Measurements from ENCODE around the gene MYEOV.

The MYEOV gene

GRCh38 chr11:69319255-69320106 is 25.5 kb downstream of the MYEOV start:
- DNase-seq = no peak

DNA sequence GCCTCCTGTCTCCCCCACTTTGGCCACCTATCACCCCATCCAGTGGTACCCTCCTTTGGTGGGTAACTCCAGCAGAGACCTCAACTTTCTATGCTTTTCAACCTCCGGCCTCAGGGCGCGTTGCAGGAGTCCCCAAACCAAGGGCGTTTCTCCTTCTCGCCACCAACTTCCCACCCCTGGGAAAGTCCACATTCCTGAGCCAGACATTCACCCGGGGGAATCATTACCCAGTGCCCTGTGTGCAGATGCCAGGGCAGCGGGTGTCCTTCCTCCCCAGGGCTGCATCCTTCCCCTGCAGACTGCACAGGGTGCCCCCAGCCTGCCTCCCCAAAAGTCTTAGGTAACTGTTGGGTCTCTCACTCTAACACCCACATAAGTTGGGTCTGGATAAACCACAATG is 26.4 kb downstream of the MYEOV start:
- no peak for DNase-seq

- DNase-seq = no peak
Observed at GRCh38 chr11:69320756-69321741, 27.1 kb downstream of the MYEOV start.

DNA sequence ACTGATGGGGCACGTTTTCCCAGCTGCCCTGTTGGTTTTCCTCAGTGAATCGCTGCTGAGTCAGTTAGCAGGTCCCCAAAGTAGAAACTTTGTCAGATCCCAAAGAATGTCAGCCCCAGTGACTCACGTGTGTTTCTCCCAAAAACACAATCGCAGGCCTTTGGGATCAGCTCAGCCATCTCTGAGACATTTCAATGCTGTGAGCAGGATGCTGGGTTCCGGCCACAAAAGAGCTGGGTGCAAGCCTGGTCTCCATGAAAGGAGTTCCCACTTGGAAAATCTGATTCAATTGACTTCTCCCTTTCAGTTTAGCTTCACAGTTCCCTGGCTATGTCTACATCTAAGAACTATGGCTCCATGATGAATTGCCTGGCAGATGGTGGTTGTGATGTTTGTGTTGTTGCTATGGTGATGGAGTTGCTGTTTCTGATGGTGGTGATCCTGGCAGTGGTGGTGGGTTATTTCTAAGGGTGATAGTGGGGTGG is 28.0 kb downstream of the MYEOV start:
- no peak for DNase-seq

DNA sequence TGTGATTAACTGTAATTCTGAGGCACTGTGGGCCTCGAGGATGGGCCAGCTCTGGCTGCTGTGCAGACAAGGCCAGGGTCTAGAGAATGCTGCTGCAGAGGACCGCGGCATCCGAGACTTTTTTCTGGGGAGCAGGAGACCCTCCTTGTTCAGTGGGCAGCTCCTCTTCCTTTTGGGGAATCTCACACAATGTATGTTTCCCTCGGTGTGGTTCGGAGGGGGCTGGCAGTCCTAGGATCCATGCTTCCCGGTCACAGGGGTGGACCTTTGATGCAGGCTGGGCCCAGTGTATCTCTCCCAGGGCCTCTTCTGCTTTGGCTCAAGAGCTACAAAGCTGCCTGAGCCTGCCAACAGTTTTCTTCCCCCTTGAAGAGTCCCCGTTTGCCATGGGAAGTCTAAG is 31.5 kb downstream of the MYEOV start:
- no peak for DNase-seq

DNA sequence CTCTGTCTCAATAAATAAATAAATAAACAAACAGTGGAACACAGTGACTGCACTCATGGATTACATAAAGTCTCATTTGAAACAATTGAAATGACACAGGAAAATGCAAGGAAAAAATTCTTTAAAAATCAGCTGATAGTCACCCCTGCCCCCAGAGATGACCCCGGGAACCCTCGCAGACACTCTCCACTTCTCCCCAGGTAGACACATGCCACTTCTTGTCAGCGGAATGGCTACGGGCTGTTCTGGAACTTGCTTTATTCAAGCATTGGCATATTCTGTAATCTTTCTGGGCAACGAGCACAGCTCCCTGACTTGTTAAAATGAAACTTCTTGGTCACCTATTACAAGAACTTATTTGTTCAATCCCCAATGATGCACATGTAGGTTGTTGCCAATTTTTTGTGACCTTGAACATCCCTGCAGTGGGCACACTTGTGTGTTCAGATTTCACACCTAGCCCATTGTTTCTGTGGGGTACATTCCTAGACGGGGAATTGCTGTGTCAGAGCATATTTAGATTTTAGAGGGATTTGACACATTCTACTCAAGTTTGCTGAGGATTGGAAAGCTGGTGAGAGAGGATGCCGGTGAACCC is 32.8 kb downstream of the MYEOV start:
- DNase-seq = no peak

DNA sequence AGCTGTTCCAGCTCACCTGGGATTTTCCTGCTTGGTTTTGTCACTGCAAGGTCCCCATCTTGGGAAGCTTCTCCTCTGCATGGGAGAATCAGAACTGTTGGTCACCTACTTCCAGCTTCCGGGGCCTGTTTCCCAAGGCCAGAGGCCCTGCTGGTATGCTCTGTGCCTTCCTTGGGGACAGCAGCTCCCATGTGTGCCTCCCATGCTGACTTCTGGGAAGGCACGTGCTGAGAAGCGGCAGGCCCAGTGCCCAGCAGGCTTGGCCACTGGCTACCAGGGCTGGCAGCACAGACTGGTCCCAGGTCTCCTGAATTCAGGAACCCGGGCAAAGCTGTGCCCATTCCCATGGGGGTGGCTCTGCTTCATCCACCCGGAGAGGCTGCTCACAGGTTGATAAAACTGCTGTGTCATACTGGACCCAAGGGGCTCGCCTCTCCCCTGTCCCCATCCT is 33.8 kb downstream of the MYEOV start:
- no peak for DNase-seq

GRCh38 chr11:69328231-69328630 is 34.3 kb downstream of the MYEOV start:
- DNase-seq = no peak

DNA sequence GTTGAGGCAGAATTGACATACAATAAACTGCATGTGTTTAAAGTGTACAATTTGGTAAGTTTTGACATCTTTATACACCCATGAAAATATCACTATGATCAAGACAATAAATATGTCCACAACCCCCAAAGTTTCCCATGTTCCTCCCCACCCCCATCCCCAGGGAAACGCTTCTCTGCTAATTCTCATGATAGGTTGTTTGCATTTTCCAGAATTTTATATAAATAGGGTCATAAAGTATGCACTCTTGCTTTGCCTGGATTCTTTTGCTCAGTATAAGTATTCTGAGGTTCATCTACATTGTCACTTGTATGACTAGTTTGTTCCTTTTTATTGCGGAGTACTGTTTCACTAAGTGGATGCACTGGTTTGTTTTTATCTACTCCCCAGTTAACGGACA is 35.6 kb downstream of the MYEOV start:
- DNase-seq = no peak

DNA sequence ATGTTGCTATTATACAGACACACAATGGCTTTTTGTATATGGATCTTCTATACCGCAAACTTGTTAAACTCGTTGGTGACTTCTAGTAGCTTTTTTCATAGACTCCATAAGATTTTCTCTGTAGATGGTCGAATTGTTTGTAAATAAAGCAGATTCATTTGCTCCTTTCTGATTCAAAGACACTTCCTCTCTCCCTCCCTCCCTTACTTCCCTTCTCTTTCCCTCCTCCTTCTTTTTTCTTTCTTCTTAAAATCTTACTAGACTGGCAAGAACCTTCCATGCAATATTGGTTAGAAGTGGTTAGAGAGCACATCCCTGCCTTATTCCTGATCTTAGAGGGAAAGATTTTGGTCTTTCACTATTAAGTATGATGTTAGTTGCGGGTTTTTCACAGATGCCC is 36.4 kb downstream of the MYEOV start:
- no peak for DNase-seq

DNA sequence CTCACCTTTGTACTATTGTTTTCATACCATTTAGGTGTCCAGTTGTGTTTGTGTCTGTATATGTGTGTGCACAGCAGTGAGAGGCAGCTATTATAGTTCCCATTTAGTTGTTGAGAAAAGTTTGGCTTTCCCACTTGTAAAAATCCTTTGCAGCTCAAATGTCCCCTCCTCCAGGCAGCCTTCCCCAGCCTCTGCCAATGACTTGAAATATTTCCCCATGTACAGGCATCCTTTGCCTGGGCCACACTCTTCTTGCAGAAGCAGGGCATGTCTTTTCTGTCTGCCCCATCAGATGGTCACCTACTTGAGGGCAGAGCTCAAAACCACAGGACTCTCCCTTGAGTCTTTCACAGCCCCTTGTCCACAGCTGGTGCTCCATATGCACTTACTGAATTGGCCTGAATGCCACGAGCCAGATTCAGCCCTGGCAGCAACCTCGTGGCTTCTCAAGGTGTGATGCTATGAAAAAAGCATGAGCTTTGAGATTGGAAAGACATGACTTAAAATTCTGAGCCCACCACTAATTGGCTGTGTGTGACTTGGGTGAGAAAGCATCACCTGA is 39.3 kb downstream of the MYEOV start:
- no peak for DNase-seq

GRCh38 chr11:69333879-69334278 is 39.9 kb downstream of the MYEOV start:
- no peak for DNase-seq

DNA sequence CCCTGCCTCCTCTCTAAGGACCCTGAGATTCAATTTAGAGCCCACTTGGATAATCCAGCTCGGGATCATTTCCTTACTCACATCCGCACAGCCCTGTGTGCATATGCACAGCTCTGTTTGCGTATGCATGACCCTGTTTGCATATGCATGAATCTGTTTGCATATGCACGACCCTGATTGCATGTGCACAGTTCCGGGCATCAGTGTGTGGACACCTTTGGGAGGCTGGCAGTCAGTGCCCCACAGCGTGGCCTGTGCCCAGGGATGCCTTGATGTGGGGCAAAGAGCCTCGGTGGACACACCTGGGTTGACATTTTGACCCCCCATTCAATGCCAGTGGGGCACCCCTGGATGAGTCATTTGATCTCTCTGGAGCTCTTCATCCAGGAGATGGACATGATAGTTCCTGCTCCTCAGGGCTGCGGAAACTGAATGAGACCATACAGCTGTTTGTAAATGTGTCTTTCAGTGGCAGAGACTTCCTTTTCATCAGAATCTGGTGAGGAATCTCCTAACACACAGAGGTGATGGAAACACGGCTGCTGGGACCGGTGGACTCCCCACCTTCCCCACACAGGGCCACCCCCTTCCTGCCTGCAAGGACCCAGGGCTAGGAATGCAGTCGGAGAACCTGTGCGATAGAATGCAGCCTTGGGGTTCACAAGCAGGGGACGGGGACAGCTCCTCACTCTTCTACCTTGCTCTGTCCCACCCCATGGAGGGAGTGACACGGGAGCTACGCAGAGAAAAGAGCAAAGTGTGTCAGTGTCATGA is 41.2 kb downstream of the MYEOV start:
- no peak for DNase-seq

DNA sequence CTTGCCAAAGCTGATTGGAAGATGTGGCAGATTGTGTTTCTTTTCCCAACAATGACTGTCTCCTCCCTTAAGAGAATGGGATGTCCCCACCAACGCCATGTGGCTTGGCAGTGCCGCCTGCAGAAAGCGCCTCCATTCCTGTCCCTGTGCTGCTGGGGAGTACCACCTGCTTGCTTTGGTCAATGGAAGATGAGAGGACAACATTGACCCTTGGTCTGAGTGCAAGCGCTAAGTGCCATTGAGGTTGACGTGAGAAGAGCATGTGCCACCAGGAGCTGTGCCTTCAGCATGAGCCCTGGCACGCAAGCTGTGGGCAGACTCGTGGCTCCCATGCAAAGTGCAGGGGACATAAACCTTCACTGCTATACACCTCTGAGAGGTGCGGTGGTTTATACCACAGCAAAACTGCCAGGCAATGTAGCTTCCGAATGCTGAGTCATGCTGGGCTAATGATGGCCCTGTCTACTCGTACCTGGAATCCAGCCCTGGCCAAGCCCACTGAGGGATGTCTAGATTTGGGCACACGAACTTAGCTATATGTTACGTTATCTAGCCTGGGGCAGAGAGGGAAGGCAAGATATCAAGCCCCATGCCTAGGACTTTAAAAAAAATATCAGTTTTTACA is 41.9 kb downstream of the MYEOV start:
- DNase-seq = no peak

- DNase-seq = no peak
Observed at GRCh38 chr11:69337211-69337721, 43.3 kb downstream of the MYEOV start.

DNA sequence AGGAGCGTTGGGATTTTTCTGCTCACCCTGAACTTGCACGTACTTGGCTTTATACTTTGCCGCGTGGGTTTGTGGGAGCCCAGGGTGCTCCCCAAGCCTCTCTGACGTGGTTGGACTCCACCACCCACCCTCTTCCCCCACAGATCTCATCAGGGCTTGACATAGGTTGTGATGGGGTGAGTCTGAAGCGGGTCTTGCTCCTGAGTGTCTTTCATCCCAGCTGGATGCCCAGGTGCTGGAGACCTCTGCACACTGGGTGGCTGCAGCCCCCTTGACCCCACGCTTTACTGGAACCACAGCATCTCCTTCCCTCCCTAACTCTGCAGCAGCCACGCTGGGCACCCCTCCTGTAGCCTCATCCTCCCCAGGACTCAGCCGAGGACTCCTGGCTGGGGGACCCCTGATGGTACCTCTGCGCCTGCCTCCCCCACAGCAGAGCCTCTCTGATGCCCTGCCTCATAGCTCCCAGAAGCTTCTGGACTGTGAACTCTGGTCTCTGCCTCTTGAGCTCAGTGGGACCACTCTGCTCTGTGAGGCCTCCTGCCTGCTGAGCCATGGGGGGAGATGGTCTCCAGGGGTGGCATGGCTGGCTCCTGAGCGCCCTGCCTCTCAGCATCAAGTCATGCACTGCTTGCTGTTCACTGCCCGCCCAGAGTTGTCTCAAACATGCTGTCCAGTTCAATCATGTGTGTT is 45.2 kb downstream of the MYEOV start:
- no peak for DNase-seq

DNA sequence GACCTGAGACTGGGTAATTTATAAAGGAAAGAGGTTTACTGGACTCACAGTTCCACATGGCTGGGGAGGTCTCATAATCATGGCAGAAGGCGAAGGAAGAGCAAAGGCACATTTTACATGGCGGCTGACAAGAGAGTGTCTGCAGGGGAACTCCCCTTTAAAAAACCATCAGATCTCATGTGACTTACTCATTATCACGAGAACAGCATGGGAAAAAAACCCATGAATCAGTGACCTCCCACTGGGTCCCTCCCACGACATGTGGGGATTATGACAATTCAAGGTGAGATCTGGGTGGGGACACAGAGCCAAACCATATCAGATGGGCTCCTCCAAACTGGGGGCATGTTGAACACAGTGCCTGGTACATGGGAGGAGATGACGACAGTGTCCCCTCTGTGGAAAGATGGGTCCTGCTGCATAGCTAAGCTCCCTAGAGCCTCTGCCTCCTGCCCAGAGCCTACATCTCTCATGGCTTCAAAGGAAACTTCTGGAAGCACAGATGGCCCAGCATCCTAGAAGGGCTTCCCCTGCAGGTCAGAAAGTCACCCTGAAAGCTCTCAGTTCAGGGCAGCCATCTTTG is 46.1 kb downstream of the MYEOV start:
- DNase-seq = no peak

GRCh38 chr11:69342588-69343330 is 48.8 kb downstream of the MYEOV start:
- no peak for DNase-seq
